Transverse colon (tissue), 1 donor: ENCODE results near the gene PRPF8.

Experiments used
- EP300 ChIP-seq: sonication (generic); formaldehyde crosslinking; IDR thresholded peaks from one replicate; pipeline ENCODE4 v1.6.1; 2017; ENCODE audit warnings: antibody characterized with exemption, low read depth
- POLR2A ChIP-seq: fragments of 450-650 bp; IDR thresholded peaks from one replicate; pipeline ENCODE4 v1.6.1; 2016; ENCODE audit warnings: antibody characterized with exemption, mild to moderate bottlenecking, moderate library complexity

DNA sequence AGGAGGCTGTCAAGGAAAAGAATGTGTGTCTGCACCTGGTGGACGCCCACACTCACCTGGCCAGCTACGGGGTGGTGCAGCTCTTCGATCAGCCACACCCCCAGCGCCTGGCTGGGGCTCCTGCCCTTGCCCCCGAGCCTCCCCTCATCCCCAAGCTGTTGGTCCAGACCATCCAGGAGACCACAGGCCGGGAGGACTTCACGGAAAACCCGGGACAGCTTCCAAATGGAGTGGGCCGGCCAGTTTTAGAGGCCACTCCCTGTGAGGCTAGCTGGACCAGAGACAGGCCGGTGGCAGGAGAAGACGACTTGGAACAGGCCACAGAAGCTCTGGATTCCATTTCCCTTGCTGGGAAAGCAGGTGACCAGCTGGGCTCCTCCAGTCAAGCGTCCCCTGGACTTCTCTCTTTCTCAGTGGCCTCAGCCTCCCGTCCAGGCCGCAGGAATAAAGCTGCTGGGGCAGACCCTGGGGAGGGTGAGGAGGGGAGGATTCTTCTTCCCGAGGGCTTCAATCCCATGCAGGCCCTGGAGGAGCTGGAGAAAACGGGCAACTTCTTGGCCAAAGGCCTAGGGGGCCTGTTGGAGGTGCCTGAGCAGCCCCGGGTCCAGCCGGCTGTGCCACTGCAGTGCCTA, 42.1 kb upstream of the PRPF8 start:
- TF ChIP-seq POLR2A (no peak), EP300 (no peak)
